Measurements from ENCODE around the gene GRK3.
A peak's percentile ranks its signal among the peaks of the same experiment; 100 is the strongest.
"Not testable (repeated sequence)": the region's sequence is repeated elsewhere in the genome, so short reads cannot be mapped to it uniquely, and the experiment has no call there.

GRK3 gene

GRCh38 chr22:25552405-25552804 is 12.1 kb upstream of the GRK3 start:
- DNase-seq, result not testable (repeated sequence)

GRCh38 chr22:25553131-25553530 is 11.3 kb upstream of the GRK3 start:
- DNase-seq, result no peak

- no peak for DNase-seq
Observed at GRCh38 chr22:25554238-25554671, 10.2 kb upstream of the GRK3 start.

GRCh38 chr22:25554689-25555088 is 9.8 kb upstream of the GRK3 start:
- no peak for DNase-seq

- no peak for DNase-seq
Observed at GRCh38 chr22:25555586-25555985, 8.9 kb upstream of the GRK3 start.

- no peak for DNase-seq
Observed at GRCh38 chr22:25557218-25557617, 7.3 kb upstream of the GRK3 start.

- DNase-seq, result no peak
Observed at GRCh38 chr22:25558341-25558740, 6.1 kb upstream of the GRK3 start.

GRCh38 chr22:25559910-25560309 is 4.6 kb upstream of the GRK3 start:
- not testable (repeated sequence) for DNase-seq

GRCh38 chr22:25561182-25561581 is 3.3 kb upstream of the GRK3 start:
- DNase-seq, result not testable (repeated sequence)

- not testable (repeated sequence) for DNase-seq
Observed at GRCh38 chr22:25561927-25562326, 2.5 kb upstream of the GRK3 start.

GRCh38 chr22:25562966-25563760 is 1.3 kb upstream of the GRK3 start:
- not testable (repeated sequence) for DNase-seq

- DNase-seq, result peak; percentile 18 to 75
Observed at GRCh38 chr22:25563761-25564319, 635 bp upstream of the GRK3 start.

- DNase-seq, result no peak
Observed at GRCh38 chr22:25564979-25565677, 653 bp downstream of the GRK3 start.

- no peak for DNase-seq
Observed at GRCh38 chr22:25566186-25566897, 1.9 kb downstream of the GRK3 start.

GRCh38 chr22:25566898-25567235 is 2.4 kb downstream of the GRK3 start:
- DNase-seq, result no peak

GRCh38 chr22:25567251-25567675 is 2.8 kb downstream of the GRK3 start:
- no peak for DNase-seq

GRCh38 chr22:25568066-25568465 is 3.6 kb downstream of the GRK3 start:
- not testable (repeated sequence) for DNase-seq

- DNase-seq, result no peak
Observed at GRCh38 chr22:25569361-25569760, 4.9 kb downstream of the GRK3 start.

- no peak for DNase-seq
Observed at GRCh38 chr22:25569983-25570382, 5.5 kb downstream of the GRK3 start.

- no peak for DNase-seq
Observed at GRCh38 chr22:25570486-25570885, 6.0 kb downstream of the GRK3 start.

- not testable (repeated sequence) for DNase-seq
Observed at GRCh38 chr22:25571969-25572707, 7.7 kb downstream of the GRK3 start.

GRCh38 chr22:25572708-25573171 is 8.3 kb downstream of the GRK3 start:
- DNase-seq, result no peak

Data from CD4-positive, alpha-beta T cell treated with Interleukin-1 beta for 1 hour (primary cell).